H9 (cell line): ENCODE results near the gene SUV39H2. TPM values are rescaled to one million over a fixed set of nuclear protein-coding genes. Genes with fewer than 3 reads are reported as not detected.

Source experiments
- DNase-seq: peaks from one replicate; pipeline ENCODE4 v3.0.0-alpha.2; 2017
- H2AFZ ChIP-seq: one replicate; pipeline ENCODE4 v1.6.1; 2013; ENCODE audit warnings: mild to moderate bottlenecking, low read length, control low read depth, moderate library complexity
- H2AK5ac ChIP-seq: 2 replicates; pipeline ENCODE4 v1.6.1; 2013; ENCODE audit warnings: low read length, control low read depth, mixed read lengths; ENCODE audit not compliant: insufficient read length
- H2BK120ac ChIP-seq: one replicate; pipeline ENCODE4 v1.6.1; 2013; ENCODE audit warnings: low read depth, mild to moderate bottlenecking, low read length, control low read depth, inconsistent platforms; ENCODE audit not compliant: poor library complexity, severe bottlenecking
- H2BK12ac ChIP-seq: 2 replicates; pipeline ENCODE4 v1.6.1; 2013; ENCODE audit warnings: low read length, control low read depth, mixed read lengths, low read depth; ENCODE audit not compliant: insufficient read length
- H2BK15ac ChIP-seq: 2 replicates; pipeline ENCODE4 v1.6.1; 2013; ENCODE audit warnings: low read depth, low read length, control low read depth
- H2BK20ac ChIP-seq: one replicate; pipeline ENCODE4 v1.6.1; 2013; ENCODE audit warnings: low read depth, mild to moderate bottlenecking, low read length, control low read depth, inconsistent platforms; ENCODE audit not compliant: poor library complexity, severe bottlenecking
- H2BK5ac ChIP-seq: 2 replicates; pipeline ENCODE4 v1.6.1; 2013; ENCODE audit warnings: low read length, control low read depth, mixed read lengths; ENCODE audit not compliant: insufficient read length
- H3K14ac ChIP-seq: 2 replicates; pipeline ENCODE4 v1.6.1; 2013; ENCODE audit warnings: low read length, control low read depth; ENCODE audit not compliant: insufficient read depth
- H3K18ac ChIP-seq: 2 replicates; pipeline ENCODE4 v1.6.1; 2013; ENCODE audit warnings: low read depth, mild to moderate bottlenecking, mixed read lengths, low read length, control low read depth; ENCODE audit not compliant: insufficient read length
- H3K23ac ChIP-seq: 2 replicates; pipeline ENCODE4 v1.6.1; 2013; ENCODE audit warnings: low read length, control low read depth, mixed read lengths, low read depth; ENCODE audit not compliant: insufficient read length
- H3K23me2 ChIP-seq: 2 replicates; pipeline ENCODE4 v1.6.1; 2013; ENCODE audit warnings: low read depth, mild to moderate bottlenecking, mixed read lengths, low read length, control low read depth; ENCODE audit not compliant: insufficient read length, poor library complexity, severe bottlenecking
- H3K27ac ChIP-seq: 2 replicates; pipeline ENCODE4 v1.5.1; 2013; ENCODE audit warnings: low read length, control low read depth, mixed read lengths, low read depth; ENCODE audit not compliant: insufficient read length
- H3K27me3 ChIP-seq: 2 replicates; pipeline ENCODE4 v1.6.1; 2013; ENCODE audit warnings: low read length, control low read depth, inconsistent platforms; ENCODE audit not compliant: insufficient read depth
- H3K4ac ChIP-seq: 2 replicates; pipeline ENCODE4 v1.6.1; 2013; ENCODE audit warnings: low read depth, mild to moderate bottlenecking, control low read depth, inconsistent platforms, low read length, moderate library complexity
- H3K4me1 ChIP-seq: 2 replicates; pipeline ENCODE4 v1.6.1; 2013; ENCODE audit warnings: low read length, control low read depth, inconsistent platforms; ENCODE audit not compliant: insufficient read depth
- H3K4me2 ChIP-seq: 2 replicates; pipeline ENCODE4 v1.6.1; 2013; ENCODE audit warnings: low read length, control low read depth, mixed read lengths; ENCODE audit not compliant: insufficient read length, insufficient read depth
- H3K56ac ChIP-seq: 2 replicates; pipeline ENCODE4 v1.6.1; 2013; ENCODE audit warnings: low read depth, mild to moderate bottlenecking, mixed read lengths, low read length, control low read depth; ENCODE audit not compliant: insufficient read length
- H3K79me1 ChIP-seq: 2 replicates; pipeline ENCODE4 v1.6.1; 2013; ENCODE audit warnings: low read depth, mild to moderate bottlenecking, moderate library complexity, low read length, control low read depth, inconsistent platforms; ENCODE audit not compliant: insufficient read depth, poor library complexity, severe bottlenecking
- H3K79me2 ChIP-seq: 2 replicates; pipeline ENCODE4 v1.6.1; 2013; ENCODE audit warnings: low read length, control low read depth, inconsistent platforms; ENCODE audit not compliant: insufficient read depth
- H3K9ac ChIP-seq: 2 replicates; pipeline ENCODE4 v1.6.1; 2013; ENCODE audit warnings: low read length, control low read depth, mixed read lengths; ENCODE audit not compliant: insufficient read length; ENCODE audit errors: extremely low read depth
- H3K9me3 ChIP-seq: one replicate; pipeline ENCODE4 v1.6.1; 2013; ENCODE audit warnings: low read depth, low read length, inconsistent platforms; ENCODE audit not compliant: control insufficient read depth
- H3T11ph ChIP-seq: one replicate; pipeline ENCODE4 v1.6.1; 2013; ENCODE audit warnings: mild to moderate bottlenecking, low read length, control low read depth, inconsistent platforms
- H4K20me1 ChIP-seq: one replicate; pipeline ENCODE4 v1.6.1; 2013; ENCODE audit not compliant: control insufficient read depth, insufficient read length, insufficient read depth
- H4K5ac ChIP-seq: 2 replicates; pipeline ENCODE4 v1.6.1; 2013; ENCODE audit warnings: low read depth, mild to moderate bottlenecking, mixed read lengths, low read length, control low read depth; ENCODE audit not compliant: insufficient read length
- H4K8ac ChIP-seq: replicated peaks from 2 replicates; pipeline ENCODE4 v1.6.1; 2013; ENCODE audit warnings: low read length, control low read depth, mixed read lengths, low read depth; ENCODE audit not compliant: insufficient read length
- H4K91ac ChIP-seq: 2 replicates; pipeline ENCODE4 v1.6.1; 2013; ENCODE audit warnings: low read depth, mild to moderate bottlenecking, moderate library complexity, mixed read lengths, low read length, control low read depth; ENCODE audit not compliant: insufficient read length
- H3K27ac Mint-ChIP-seq, 3 experiments: 2 replicates in 2 of 3; 3 replicates in 1 of 3; pipeline ENCODE4 v1.8.0; 2020 to 2021; ENCODE audit warnings: mixed read lengths in 3 of 3, mild to moderate bottlenecking in 1 of 3, moderate library complexity in 1 of 3
- H3K27me3 Mint-ChIP-seq: 2 replicates; pipeline ENCODE4 v1.8.0; 2021; ENCODE audit warnings: low read depth, mild to moderate bottlenecking, moderate library complexity, mixed read lengths
- H3K36me3 Mint-ChIP-seq, 3 experiments: 2 replicates in 2 of 3; 3 replicates in 1 of 3; pipeline ENCODE4 v1.8.0; 2020 to 2021; ENCODE audit warnings: low read depth in 3 of 3, mixed read lengths in 3 of 3; ENCODE audit not compliant: insufficient read depth in 1 of 3
- H3K4me1 Mint-ChIP-seq, 2 experiments: 2 replicates each; pipeline ENCODE4 v1.8.0; 2020; ENCODE audit warnings: mixed read lengths in 2 of 2
- H3K4me3 Mint-ChIP-seq, 2 experiments: 2 replicates in 1 of 2; 3 replicates in 1 of 2; pipeline ENCODE4 v1.8.0; 2020 to 2021; ENCODE audit warnings: mild to moderate bottlenecking in 2 of 2, mixed read lengths in 2 of 2, moderate library complexity in 1 of 2
- H3K9me3 Mint-ChIP-seq, 2 experiments: 2 replicates in 1 of 2; 3 replicates in 1 of 2; pipeline ENCODE4 v1.8.0; 2020; ENCODE audit warnings: mild to moderate bottlenecking in 2 of 2, mixed read lengths in 2 of 2, moderate library complexity in 1 of 2
- WGBS: extraction: QIAGEN DNeasy Blood & Tissue Kit; methylation state at CpG from one replicate; pipeline ENCODE4 v1.1.7; 2013; ENCODE audit warnings: missing lambda C conversion rate, low lambda C conversion rate, mixed read lengths; ENCODE audit not compliant: insufficient read length; ENCODE audit errors: extremely low coverage; 5-methylcytosine and 5-hydroxymethylcytosine counted together
- total RNA-seq: library from RNA; stranded (reverse); gene quantifications from 2 replicates; pipeline ENCODE4 v1.2.1, GENCODE V29; 2021
- TF ChIP-seq, protein P1 (sequence below): fragments of 200-600 bp; sonication (generic); conservative IDR thresholded peaks from 3 replicates; pipeline ENCODE4 v1.8.0; 2021; ENCODE audit warnings: antibody characterized with exemption, mild to moderate bottlenecking

SUV39H2 gene
- total RNA-seq, 1 experiment from 2014 or later: 59.7 TPM

DNA sequence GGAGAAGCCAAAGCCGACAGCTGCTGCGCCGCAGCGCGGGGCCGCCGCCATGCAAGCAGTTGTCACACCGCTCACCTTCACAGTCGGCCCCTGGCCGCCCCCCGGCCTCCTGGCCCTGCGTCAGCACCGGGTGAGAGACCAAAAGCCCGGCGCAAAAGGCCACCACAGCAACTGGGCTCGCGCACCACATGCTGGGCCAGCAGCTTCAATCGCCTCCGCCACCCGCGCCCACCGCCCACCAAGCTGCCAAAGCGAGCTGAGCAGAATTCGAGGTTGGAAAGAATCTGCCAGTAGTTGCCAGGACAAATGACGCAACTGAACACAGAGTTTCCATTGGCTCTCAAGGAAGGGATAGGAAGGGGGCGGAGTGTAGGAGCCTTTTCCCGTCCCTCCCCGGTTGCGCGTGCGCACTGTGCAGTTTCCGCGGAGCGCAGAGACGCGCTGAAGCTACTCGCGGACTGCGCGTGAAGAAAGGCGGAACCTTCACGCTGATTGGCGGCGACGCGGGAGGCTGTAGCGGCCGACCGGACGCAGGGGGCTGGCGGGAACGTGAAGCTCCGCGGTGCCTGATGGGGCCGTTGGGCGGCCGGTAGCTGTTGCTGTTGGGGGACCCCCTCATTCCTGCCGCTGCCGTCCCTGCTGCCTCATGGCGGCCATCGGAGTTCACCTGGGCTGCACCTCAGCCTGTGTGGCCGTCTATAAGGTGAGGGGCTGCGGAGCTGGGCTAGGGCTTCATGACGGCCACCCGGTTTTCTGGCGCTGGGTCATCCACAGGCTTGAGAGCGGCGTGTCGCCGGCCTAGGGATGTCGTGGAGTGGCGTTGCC is 40.7 kb upstream of the SUV39H2 start, which contains the start of the genes CDNF, HSPA14 and MSANTD7:
CDNF (minus strand) TSS at position 281 of the 825 bp plus-strand sequence; CDS start at position 190, 91 bp downstream.
HSPA14 (plus strand) TSS at position 550 of the 825 bp plus-strand sequence; CDS start at position 647, 97 bp downstream.
MSANTD7 (plus strand) TSS at position 550 of the 825 bp plus-strand sequence. CDS start 3,979 bp downstream, outside the sequence.
- no peak within 1 kb of the TSS for H2BK120ac ChIP-seq
- H2AFZ ChIP-seq: no peak within 1 kb of the TSS
- H4K5ac ChIP-seq: peak within 1 kb of the TSS; percentile 19
- H3K4me2 ChIP-seq: peak within 1 kb of the TSS; percentile 88
- peak; percentile 99 for DNase-seq
- H3K4ac ChIP-seq: no peak within 1 kb of the TSS; the same call in 1 of the 2 replicates
- H3T11ph ChIP-seq: no peak within 1 kb of the TSS
- H3K56ac ChIP-seq: no peak within 1 kb of the TSS
- TF ChIP-seq, protein P1, sequence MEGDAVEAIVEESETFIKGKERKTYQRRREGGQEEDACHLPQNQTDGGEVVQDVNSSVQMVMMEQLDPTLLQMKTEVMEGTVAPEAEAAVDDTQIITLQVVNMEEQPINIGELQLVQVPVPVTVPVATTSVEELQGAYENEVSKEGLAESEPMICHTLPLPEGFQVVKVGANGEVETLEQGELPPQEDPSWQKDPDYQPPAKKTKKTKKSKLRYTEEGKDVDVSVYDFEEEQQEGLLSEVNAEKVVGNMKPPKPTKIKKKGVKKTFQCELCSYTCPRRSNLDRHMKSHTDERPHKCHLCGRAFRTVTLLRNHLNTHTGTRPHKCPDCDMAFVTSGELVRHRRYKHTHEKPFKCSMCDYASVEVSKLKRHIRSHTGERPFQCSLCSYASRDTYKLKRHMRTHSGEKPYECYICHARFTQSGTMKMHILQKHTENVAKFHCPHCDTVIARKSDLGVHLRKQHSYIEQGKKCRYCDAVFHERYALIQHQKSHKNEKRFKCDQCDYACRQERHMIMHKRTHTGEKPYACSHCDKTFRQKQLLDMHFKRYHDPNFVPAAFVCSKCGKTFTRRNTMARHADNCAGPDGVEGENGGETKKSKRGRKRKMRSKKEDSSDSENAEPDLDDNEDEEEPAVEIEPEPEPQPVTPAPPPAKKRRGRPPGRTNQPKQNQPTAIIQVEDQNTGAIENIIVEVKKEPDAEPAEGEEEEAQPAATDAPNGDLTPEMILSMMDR: no peak
- H2BK15ac ChIP-seq: no peak within 1 kb of the TSS
- Mint-ChIP-seq H3K9me3 (no peaks in the 10 kb centered on the region), H3K27ac (peak within 1 kb of the TSS; percentile 95 to 98 (median 97)), H3K4me3 (peak within 1 kb of the TSS; percentile 94 to 95), H3K36me3 (peaks cover 13 to 37% (median 32%) of the 10 kb centered on the region in 3 experiments), H3K27me3 (no peaks in the 10 kb centered on the region; the same call in 1 of the 2 replicates), H3K4me1 (peaks cover 21 to 23% of the 10 kb centered on the region in 2 experiments)
- peak within 1 kb of the TSS; percentile 88 for H4K91ac ChIP-seq
- peak within 1 kb of the TSS; percentile 43 for H2BK5ac ChIP-seq
- peaks cover 2% of the 10 kb centered on the region; the same call in 1 of the 2 replicates for H3K4me1 ChIP-seq
- peak within 1 kb of the TSS; percentile 95 for H3K18ac ChIP-seq
- H2AK5ac ChIP-seq: no peak within 1 kb of the TSS
- no peaks in the 10 kb centered on the region for H3K27me3 ChIP-seq
- no peak within 1 kb of the TSS for H2BK12ac ChIP-seq
- WGBS: no CpG with 5 or more reads among the region's 72 CpGs
- H3K9ac ChIP-seq: peak within 1 kb of the TSS; percentile 94
- H4K8ac ChIP-seq: no peak within 1 kb of the TSS
- H3K23ac ChIP-seq: no peak within 1 kb of the TSS
- H3K79me1 ChIP-seq: no peaks in the 10 kb centered on the region
- peaks cover 6% of the 10 kb centered on the region; the same call in 1 of the 2 replicates for H3K79me2 ChIP-seq
- H2BK20ac ChIP-seq: no peak within 1 kb of the TSS
- H4K20me1 ChIP-seq: no peaks in the 10 kb centered on the region
- H3K27ac ChIP-seq: peak within 1 kb of the TSS; percentile 28
- H3K14ac ChIP-seq: peak within 1 kb of the TSS; percentile 97
- no peaks in the 10 kb centered on the region for H3K23me2 ChIP-seq
- no peaks in the 10 kb centered on the region for H3K9me3 ChIP-seq
